Left hindlimb (tissue), 1 donor: ENCODE data around the gene NOTCH2.
"Not testable (repeated sequence)": the region's sequence is repeated elsewhere in the genome, so short reads cannot be mapped to it uniquely, and the experiment has no call there.

ENCODE experiments used
- DNase-seq: peaks from one replicate; pipeline ENCODE4 v3.0.0-alpha.2; 2018

NOTCH2 gene

GRCh38 chr1:120048208-120048607 lies 21.3 kb downstream of the NOTCH2 start:
- not testable (repeated sequence) for DNase-seq

- DNase-seq: not testable (repeated sequence)
Observed at GRCh38 chr1:120041771-120042170, 27.7 kb downstream of the NOTCH2 start.

- DNase-seq: not testable (repeated sequence)
Observed at GRCh38 chr1:120032253-120032652, 37.2 kb downstream of the NOTCH2 start.

- not testable (repeated sequence) for DNase-seq
Observed at GRCh38 chr1:120023791-120024190, 45.7 kb downstream of the NOTCH2 start.

- not testable (repeated sequence) for DNase-seq
Observed at GRCh38 chr1:120014978-120015377, 54.5 kb downstream of the NOTCH2 start.

- not testable (repeated sequence) for DNase-seq
Observed at GRCh38 chr1:120008320-120008719, 61.1 kb downstream of the NOTCH2 start.

- DNase-seq: not testable (repeated sequence)
Observed at GRCh38 chr1:120007850-120008249, 61.6 kb downstream of the NOTCH2 start.

GRCh38 chr1:120001035-120001434 lies 68.4 kb downstream of the NOTCH2 start:
- DNase-seq: not testable (repeated sequence)

- DNase-seq: not testable (repeated sequence)
Observed at GRCh38 chr1:119996731-119997312, 72.6 kb downstream of the NOTCH2 start.

- DNase-seq: not testable (repeated sequence)
Observed at GRCh38 chr1:119995975-119996374, 73.5 kb downstream of the NOTCH2 start.

- DNase-seq: no peak
Observed at GRCh38 chr1:119988306-119989062, 81.0 kb downstream of the NOTCH2 start.

GRCh38 chr1:119987686-119988085 lies 81.8 kb downstream of the NOTCH2 start:
- DNase-seq: no peak

- no peak for DNase-seq
Observed at GRCh38 chr1:119987112-119987511, 82.3 kb downstream of the NOTCH2 start.

- DNase-seq: no peak
Observed at GRCh38 chr1:119986007-119986497, 83.4 kb downstream of the NOTCH2 start.

- DNase-seq: no peak
Observed at GRCh38 chr1:119984771-119985170, 84.7 kb downstream of the NOTCH2 start.

- DNase-seq: peak; percentile 56
Observed at GRCh38 chr1:119981986-119982815, 87.3 kb downstream of the NOTCH2 start.

- DNase-seq: no peak
Observed at GRCh38 chr1:119981496-119981895, 88.0 kb downstream of the NOTCH2 start.

- no peak for DNase-seq
Observed at GRCh38 chr1:119978018-119978505, 91.4 kb downstream of the NOTCH2 start.

- not testable (repeated sequence) for DNase-seq
Observed at GRCh38 chr1:119977113-119977736, 92.2 kb downstream of the NOTCH2 start.

GRCh38 chr1:119975582-119976254 lies 93.7 kb downstream of the NOTCH2 start:
- peak; percentile 39 for DNase-seq

- DNase-seq: no peak
Observed at GRCh38 chr1:119975006-119975405, 94.5 kb downstream of the NOTCH2 start.

GRCh38 chr1:119974013-119974412 lies 95.4 kb downstream of the NOTCH2 start:
- DNase-seq: no peak
